ENCODE data around the gene FREM1. TPM values are rescaled to one million over a fixed set of nuclear protein-coding genes. Genes with fewer than 3 reads are reported as not detected.

Gene FREM1
- total RNA-seq, 1 donor from 2014 or later, result 0.43 TPM

DNA sequence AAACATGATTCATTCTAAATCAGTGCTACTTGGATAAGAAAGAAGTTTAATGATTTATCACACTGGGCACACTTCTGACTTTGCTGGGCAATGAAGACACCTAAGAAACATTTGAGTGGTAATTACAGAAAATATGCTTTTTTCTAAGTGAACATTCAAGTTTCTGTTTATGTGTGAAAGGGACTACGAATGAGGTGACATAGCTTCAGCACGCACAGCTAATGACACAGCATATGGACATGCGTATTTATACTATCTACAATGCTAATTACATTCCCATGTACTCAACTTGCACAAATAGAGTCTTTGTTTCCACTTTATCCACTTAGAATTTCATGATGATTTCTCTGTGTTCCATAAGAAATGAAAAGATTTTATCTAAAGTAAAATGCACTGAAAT, 40.6 kb downstream of the FREM1 start:
- no peak for DNase-seq (ENCODE audit: low read depth)

DNA sequence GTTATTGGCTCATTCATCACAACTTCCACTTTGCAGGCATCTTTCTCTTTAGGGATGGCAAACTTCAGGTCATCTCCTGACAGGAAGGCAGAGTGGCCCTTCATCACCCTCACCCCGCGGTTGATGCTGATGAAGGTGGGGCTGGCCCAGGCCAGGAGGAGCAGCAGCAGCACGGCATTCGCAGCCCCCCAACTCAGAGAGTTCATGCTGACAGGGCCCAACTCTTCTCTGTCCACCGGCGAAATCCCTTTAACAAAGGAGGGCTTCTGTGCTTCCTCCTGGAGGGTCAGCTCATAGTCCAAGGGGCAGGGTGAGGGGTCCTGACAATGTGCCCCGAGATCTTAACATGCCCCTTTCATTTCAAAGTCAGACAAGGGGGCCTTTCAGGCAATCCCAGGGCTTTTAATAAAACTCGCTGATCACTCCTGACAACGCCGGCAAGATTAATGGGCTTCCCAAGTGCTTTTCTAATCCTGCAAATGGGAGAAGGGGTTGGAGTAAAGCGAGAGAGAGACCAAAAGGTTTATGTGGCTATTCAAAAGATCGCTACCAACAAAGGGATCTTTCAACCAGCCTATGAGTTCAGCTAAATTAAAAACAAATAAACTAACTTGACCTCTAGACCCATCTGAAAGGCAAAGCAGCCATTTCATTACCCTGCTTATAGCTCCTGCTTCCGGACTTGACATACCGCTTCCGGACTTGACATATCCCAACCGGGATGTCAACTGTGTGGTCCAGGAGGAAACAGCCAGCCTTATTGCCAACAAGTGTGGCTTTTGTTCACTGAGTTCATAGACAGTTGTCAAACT, 41.2 kb downstream of the FREM1 start:
- no peak for DNase-seq (ENCODE audit: low read depth)

DNA sequence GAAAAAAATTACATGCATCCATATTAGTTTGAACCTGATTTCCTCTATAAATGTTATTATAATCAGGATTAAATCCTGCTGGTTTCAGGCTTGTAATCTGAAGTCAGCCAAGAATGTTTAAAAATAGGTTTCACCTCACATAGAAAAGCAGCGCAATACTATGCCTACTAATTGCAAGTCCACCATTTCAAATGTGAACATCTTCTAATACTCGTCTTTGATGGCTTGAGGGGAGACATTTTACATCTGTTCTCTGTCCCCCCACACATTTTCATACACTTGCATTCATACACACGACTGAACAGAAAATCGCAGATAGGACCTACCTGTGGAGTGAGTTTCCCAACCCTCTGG, 41.8 kb downstream of the FREM1 start:
- DNase-seq (ENCODE audit: low read depth), result no peak

DNA sequence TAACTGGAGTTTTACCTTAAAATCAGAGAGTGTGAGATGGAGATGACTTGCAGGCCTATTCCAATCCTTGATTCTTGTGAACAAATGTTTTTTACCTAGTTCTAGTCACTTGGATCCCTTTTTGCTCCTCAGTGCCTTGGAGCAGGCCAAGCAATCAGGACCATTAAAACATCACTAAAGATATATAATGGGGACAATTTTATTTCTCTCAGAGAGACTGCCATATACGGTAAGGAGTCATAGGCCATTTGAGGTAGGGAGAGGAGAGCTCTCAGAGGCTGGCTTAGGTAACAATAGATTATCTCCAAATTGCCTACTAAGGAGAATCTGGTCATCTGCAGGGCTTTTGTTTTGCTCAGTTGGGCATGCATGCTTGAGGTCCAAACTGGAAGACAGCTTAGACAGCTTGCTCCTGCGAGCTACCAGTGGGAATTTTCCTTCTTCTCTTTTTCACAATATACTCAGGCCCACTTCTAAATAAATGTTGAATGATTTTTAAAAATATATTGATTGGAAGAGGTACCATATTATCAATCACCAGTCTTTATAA, 44.0 kb downstream of the FREM1 start:
- no peak for DNase-seq (ENCODE audit: low read depth)

DNA sequence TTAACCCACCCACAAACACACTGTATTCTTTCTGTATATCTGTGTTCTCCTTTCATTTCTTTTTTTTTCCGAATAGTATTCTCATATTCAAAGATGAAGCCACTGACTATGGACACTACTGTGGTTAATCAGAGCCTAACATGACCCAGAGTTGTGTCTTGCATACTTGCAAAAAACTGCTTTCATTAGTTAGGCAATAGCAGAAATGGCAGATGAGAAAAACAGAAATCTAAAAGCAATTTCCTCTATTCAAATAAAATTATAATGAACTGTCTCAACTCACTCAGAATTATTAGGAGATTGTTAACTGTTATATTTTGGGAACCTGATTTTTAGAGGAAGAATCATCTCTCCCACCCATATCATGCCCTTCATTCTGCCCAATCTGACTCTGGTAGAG, 45.9 kb downstream of the FREM1 start:
- no peak for DNase-seq (ENCODE audit: low read depth)

DNA sequence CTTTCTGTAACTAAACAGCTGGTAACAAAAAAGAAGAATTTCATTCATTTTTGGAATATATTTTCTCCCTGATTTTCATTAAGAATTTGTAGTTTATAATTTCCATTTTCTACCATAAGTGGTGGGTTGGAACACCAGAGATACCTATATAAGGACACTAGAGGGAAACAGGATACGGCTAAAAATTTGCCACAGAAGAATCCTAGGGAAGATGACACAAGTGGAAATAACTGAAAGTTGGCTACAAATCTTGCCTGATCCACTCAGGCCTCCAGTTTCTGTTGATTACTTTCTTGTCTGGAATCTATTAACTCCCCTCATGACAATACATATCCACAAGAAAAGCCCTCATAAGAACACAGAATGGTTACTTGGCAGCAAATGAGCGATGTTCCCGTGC, 46.8 kb downstream of the FREM1 start:
- no peak for DNase-seq (ENCODE audit: low read depth)

DNA sequence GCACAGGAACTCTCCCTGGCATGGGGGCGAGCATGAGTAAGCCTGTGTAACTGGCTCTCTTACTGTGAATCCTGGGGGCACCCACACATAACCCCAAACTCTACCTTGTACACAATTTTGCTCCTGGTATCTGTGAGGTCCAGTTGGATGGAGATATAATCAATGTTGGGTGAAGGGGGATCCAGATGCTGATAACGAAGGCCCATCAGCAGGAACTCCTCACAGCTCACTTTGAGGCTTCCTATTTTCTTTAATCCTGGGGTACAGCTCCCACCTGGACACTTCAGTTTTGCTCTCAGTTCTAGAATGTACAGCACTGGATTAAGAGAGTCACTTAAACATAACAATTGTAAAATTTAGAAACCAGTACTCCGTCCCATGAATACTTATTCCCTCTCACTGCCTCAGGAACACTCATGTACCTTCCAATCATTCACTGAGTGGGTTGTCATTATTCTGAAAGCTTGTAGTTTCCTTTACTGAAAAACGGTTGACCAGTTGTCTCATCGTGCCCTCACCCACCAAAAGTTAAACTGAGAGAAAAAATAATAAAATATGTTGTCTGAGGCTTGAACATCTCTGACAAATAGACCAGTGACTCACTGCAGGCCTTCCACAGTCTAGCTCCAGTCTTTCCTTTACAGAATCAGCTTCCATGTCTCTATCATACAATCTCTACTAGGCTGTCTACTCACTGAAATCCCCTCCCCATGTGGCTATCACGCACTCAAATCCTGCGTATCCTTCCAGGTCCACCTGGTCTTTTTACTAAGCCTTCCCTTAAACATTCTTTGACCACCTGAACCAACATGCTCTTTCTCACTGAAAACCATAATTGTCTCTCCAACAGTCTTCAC, 52.6 kb downstream of the FREM1 start:
- no peak for DNase-seq (ENCODE audit: low read depth)

DNA sequence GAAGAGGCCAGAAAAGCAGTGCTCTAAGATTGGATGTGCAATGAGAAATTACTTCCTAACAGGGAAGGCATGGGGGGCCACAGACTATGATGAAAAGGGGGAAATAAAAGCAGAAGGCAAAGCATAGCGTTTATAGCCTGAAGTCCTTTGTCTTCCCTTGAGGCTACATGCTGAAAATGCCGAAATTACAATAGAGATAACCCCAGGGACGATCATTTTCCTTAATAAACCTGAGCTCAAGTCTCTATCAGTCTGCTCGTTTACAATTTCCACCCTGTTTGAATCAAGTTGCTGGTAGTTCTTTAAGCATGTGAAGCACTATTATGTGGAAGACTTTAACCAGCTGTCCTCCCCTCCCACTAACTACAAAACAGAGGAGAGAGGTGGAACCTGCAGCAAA, 60.4 kb downstream of the FREM1 start:
- no peak for DNase-seq (ENCODE audit: low read depth)

DNA sequence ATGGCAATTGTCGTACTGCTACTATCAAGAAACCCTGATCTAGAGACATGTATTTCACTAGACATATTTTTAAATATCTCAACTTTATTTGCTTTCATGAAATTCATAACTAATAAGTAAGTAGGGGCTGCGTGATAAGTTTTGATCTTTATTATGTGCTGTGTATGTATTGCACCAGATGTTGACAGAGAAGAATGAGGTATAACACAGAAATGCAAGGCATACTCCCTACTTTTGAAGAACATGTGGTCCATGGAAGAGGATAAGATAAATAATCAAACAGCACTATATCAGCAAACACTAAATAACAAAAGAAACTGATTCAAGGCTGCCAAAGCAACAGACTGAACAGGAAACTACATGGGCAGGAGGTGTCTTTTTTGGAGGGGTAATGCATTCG, 60.9 kb downstream of the FREM1 start:
- DNase-seq (ENCODE audit: low read depth), result no peak

DNA sequence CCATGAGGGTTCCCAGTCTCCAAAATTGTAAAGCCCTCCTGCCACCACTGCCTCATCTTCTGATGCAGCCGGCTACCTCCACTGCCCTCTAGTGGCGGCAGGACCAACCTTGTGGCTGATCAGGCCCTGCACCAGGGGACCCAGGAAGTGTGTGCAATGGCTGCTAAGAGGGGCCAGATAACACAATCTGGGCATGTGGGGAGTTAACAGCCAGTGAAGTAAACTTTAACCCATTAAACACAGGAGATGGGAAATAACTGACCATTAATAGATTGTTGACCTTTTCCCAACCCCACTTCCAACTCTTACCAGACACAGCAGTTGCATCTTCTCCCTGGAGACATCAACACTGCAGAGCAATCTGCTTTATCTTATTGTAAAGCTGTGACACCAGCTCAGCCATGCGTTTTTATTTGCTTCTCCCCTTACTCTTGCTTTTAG, 63.3 kb downstream of the FREM1 start:
- DNase-seq (ENCODE audit: low read depth), result peak; percentile 68

DNA sequence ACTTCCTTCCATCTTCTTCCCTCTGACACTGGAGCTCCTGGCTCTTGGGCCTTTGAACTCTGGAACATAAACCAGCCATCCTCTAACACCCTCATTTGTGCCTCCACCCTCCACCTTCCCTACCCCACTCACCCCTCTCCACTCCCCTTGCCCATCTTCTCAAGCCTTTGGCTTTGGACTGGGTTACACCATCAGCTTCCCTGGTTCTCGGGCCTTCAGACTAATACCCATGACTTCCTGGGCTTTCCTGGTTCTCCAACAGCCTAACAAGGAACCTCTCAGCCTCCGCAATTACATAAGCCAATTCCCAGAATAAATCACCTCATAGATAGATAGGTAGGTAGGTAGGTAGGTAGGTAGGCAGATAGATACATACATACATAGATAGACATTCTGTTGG, 67.1 kb downstream of the FREM1 start:
- DNase-seq (ENCODE audit: low read depth), result no peak

DNA sequence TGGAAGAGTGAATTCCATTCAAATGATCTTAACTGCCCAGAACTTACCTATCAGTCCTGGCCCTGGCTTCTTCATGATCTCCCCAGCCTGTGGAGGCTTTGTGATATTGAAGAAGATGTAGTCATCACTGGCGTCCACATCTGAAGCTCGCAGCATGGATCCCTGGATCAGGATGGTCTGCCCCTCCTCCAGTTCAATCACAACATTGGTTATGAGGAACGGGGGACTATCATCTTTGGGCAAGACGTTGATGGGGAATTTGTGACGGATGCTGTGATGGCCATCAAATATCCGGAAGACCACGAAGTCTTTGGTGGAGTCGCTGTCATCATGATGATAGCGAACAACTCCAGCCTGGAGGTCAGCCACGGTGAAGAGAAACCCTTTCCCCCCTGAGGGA, 68.0 kb downstream of the FREM1 start:
- no peak for DNase-seq (ENCODE audit: low read depth)

DNA sequence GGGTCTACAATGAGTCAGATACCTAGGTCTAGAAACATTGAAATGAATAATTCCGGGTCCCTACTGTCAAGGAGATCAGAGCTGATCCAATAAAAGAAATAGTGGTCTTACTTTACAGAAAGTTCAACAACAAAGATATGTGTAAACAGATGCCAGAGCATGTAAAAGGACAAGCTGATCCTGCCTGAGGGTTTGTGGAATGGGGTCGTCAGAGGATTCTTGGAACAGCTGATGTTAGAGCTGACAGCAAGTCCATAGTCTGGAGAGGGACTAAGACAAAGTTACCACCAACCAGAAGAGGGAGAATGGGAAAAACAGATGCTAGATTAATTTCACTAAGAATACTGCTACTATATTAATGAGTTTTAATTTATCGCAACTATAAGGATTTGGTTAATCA, 71.5 kb downstream of the FREM1 start:
- DNase-seq (ENCODE audit: low read depth), result peak; percentile 84

DNA sequence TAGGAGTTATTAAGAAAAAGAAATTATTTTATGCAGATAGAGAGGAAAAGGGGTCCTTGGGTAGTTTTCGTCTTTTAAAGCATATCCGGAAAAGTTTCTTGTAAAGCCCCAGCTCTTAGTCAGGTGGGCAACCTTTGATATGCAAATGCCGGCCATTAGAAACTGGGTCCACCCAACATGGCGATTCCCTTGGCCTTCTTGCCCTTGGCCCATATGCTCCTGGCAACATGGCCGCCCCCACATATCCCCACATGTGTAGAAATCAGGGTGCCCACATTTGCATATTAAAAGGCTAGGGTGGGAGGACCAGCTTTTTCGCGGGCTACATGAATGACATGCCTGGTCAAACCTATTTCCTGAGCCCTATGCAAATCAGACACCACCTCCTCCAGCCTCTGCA, 73.3 kb downstream of the FREM1 start:
- DNase-seq (ENCODE audit: low read depth), result no peak

DNA sequence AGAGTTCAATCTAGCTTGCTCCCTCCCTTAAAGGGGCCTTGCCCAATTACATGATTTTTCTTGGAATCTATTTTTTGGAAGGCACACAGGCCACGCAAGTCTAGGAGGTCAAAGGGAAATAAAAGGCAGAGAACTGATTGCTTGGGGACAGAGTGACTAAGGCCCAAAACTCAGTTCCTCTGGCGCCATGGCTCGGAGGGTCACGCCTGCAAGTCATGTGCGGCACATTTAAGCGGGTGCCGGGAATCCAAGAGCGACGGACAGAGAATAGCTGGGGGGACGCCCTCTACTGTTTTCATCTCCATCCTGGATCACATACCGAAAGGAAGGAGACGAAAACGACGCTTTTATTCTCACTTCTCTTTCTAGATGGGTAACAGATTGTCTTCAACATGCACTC, 78.6 kb downstream of the FREM1 start:
- DNase-seq (ENCODE audit: low read depth), result no peak

DNA sequence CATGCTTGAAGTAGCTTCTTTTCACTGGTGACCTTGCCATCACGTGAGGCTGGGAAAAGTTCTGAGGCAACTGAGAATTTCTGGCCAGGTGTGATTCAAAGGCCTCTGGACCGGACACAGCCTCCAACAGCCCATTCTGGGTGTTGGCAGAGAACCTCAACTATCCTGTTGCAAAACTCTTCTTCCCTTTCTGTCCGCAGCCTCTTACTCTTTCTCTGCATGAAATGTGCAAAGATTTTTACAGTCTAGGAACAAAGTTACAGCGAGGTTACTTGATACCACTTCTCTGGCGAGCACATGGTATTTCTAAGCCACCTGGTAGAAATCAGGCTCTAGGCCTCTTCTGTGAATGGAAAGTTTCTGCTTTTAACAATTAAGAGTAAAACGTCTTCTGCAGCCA, 79.2 kb downstream of the FREM1 start:
- DNase-seq (ENCODE audit: low read depth), result no peak

DNA sequence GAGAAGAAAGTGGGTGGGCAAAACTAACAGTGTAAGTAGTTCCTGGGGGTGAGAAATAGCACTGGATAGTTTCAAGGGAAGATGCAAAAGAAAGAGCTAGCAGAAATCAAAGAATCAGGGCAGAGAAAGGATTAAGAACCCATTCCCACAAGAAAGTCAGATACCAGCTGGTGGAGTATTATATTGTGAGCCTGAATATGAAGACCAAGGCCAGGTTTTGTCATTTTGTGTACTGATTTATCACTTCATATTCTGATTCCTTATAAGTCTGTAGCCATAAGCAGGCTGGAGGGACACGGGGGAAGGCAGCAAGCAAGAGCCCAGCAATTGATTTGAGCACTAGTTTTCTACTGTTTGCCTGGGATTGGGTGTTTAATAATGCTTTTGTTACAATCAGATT, 80.2 kb downstream of the FREM1 start:
- no peak for DNase-seq (ENCODE audit: low read depth)

DNA sequence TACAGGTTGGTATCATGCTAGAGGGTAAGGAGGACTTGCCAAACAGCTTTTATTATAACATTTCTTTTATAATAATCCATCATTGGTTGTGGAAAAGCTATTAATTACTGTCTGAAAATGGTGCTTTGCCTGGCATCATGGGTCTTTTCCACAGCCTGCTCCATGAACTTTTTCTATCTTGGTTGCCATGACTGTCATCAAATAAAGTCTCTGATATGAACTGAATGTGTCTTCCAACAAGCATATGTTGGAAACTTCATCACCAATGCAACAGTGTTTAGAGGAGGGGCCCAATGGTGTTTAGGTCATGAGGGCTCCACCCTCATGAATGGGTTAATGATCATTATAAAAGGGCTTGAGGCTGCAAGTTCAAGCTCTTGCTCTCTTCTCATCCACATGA, 81.0 kb downstream of the FREM1 start:
- DNase-seq (ENCODE audit: low read depth), result no peak

DNA sequence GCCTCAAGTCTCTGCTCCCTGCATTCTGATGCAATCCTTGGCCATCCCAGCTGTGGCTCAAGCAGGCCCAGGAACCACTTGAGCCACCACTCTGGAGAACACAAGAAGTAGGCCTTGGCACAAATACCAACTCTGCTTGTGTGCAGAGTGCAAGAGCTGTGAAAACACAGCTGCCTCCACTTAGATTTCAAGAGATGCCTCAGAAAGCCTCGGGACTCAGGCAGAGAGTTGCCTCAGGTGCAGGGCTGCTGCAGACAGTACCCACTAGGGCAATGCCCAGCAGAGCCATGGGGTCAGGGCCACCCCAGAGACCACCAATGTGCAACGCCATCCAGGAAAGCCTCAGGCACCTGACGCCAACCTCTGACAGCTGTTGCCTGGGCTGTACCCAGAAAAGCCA, 82.4 kb downstream of the FREM1 start:
- DNase-seq (ENCODE audit: low read depth), result no peak

DNA sequence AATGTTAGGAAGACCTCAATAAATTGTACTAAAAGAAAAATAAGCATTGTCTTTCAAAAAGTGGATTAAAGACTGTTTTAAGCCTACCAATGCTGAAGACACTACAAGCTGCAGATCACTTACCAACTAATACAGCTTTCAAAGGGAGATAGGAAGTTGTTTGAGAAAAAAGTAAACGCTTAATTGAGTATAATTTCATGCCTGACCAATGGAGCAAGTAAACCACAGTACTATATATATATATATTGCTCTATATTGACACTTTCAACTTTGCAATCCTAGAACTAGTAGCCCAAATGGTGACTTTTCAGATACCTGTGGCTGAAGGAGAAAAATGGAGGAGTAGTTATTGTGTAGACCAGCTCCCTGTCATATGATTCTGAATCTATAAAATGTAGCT, 85.7 kb downstream of the FREM1 start:
- no peak for DNase-seq (ENCODE audit: low read depth)

DNA sequence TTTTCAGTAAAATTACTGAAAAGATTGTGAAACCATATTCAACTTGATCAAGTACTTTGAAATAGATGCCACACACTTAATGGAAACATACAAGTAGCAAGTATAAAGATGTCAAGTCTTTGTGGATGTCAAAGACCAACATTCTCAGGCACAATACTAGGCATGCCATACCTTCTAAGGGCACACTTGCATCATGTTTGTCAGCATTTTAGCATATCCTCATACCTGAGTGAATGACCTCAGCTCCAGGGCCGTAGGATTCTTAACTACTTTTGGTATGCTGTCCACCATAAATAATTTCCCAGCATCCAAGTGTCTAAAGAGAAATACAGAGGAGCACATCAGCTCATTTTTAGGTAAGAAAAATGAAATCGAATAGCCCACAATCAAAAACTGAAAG, 86.4 kb downstream of the FREM1 start:
- DNase-seq (ENCODE audit: low read depth), result no peak

DNA sequence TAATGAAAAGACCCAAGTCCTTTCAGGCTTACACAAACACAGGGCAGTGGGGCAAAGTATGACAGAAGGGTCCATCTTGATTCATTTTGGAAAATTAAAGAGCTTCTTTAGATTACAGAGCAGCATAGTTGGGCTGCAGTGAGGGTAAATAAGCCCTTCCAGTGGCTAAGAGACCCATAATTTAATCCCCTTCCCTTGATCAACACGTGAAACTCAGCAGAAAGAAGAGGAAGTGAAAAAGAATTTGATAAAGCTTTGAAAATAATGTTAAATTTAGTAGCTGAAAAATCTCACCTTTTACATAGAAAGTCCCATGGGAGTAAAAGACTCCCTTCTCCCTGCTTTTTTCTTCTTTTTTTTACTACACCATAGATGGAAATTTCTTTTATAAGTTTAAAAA, 87.6 kb downstream of the FREM1 start:
- no peak for DNase-seq (ENCODE audit: low read depth)

DNA sequence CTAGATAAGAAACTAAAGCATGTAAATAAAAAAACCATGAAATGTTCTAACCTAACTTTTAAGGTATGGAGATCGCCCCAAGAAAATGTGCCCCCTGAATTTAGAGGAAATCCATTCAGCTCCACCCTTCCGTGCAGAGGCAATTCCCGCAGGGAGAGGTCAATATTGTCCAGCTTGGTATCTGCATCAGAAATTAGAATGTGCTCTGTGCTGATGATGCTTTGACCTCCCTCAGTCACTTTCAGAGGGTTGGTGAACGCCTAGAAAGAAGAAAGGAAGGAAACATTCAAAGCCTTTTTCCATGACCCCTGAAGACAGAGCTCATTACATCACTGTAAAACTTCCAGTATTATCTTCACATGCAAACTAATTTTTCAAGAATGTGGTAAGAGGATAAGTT, 91.0 kb downstream of the FREM1 start:
- no peak for DNase-seq (ENCODE audit: low read depth)
